ENCODE measurements around the gene AUTS2.

DNA sequence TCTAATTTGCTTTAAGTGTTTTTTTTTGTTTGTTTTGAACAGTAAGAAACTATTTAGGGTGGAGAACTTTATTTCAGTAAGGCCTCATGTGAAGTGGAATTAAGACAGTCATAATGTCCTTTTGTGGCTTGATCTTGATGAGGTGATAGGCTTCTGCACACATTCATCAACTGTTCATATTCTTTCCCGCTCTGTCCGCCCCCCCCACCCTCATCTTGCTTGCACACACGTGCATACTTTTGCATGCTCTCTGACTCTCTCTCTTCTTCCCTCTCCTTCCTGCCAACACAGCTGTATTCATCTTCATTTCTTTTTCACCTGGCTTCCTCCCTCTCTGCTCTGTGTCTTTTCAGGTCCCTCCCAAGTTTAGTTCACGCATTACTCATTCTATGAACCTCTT is 429.6 kb downstream of the AUTS2 start:
- TF ChIP-seq, protein P1, sequence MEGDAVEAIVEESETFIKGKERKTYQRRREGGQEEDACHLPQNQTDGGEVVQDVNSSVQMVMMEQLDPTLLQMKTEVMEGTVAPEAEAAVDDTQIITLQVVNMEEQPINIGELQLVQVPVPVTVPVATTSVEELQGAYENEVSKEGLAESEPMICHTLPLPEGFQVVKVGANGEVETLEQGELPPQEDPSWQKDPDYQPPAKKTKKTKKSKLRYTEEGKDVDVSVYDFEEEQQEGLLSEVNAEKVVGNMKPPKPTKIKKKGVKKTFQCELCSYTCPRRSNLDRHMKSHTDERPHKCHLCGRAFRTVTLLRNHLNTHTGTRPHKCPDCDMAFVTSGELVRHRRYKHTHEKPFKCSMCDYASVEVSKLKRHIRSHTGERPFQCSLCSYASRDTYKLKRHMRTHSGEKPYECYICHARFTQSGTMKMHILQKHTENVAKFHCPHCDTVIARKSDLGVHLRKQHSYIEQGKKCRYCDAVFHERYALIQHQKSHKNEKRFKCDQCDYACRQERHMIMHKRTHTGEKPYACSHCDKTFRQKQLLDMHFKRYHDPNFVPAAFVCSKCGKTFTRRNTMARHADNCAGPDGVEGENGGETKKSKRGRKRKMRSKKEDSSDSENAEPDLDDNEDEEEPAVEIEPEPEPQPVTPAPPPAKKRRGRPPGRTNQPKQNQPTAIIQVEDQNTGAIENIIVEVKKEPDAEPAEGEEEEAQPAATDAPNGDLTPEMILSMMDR (conservative IDR thresholded peaks at IDR 0.05; ENCODE audit: low read length): no peak
- no peak for TF ChIP-seq EZH2phosphoT487 (IDR thresholded peaks at IDR 0.05; ENCODE audit: borderline replicate concordance)
